NCI-H2107 (cell line): ENCODE results near the gene HDDC2.
A peak's percentile ranks its signal among the peaks of the same experiment; 100 is the strongest.

Source experiments
- DNase-seq: peaks from one replicate; lab custom pipeline; 2025; lab: John Stamatoyannopoulos, UW

Gene HDDC2, protein sequence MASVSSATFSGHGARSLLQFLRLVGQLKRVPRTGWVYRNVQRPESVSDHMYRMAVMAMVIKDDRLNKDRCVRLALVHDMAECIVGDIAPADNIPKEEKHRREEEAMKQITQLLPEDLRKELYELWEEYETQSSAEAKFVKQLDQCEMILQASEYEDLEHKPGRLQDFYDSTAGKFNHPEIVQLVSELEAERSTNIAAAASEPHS

DNA sequence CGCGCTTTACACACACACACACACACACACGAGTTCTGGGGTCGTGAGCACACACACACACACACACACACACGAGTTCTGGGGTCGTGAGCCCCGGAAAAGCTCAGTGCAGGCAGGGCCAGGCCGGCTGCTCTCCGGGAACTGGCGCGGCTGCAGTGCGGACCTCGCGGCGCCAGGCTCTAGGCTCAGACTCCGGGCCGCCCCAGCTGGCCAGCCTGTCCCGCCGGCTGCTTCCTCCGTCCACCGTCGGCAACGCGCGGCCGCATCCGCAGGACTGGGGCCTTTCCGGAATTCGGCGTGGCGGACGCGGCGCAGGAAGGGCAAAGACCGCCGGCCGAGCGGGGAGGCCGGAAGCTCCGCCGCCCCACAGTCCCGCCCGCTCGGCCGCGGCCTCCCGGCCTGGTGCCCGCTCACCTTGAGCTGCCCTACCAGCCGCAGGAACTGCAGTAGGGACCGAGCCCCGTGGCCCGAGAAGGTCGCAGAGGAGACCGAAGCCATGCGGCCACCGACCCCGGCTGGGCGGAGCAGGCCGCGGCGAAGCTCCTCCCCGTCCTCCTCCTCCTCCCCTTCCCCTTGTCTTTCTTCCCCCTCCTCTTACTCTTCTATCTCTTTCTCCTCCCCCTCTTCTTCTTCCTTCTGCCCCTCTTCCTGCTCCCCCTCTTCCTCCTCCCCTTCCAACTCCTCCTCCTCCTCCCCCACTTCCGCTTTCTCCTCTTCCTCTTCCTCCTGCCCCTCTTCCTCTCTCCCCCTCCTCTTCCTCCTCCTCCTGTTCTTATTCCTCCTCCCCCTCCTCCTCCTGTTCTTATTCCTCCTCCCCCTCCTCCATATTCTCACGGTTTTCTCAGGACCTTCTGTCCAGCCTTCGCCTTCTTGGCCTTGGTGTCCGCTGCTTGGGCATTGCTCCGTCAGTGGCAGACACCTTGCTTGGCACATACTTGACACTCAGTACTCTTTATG lies at the start of gene HDDC2:
Gene HDDC2 (minus strand): TSS at position 533 of the 957 bp plus-strand sequence. CDS start 35 bp downstream, at position 498.
- no peak for DNase-seq

DNA sequence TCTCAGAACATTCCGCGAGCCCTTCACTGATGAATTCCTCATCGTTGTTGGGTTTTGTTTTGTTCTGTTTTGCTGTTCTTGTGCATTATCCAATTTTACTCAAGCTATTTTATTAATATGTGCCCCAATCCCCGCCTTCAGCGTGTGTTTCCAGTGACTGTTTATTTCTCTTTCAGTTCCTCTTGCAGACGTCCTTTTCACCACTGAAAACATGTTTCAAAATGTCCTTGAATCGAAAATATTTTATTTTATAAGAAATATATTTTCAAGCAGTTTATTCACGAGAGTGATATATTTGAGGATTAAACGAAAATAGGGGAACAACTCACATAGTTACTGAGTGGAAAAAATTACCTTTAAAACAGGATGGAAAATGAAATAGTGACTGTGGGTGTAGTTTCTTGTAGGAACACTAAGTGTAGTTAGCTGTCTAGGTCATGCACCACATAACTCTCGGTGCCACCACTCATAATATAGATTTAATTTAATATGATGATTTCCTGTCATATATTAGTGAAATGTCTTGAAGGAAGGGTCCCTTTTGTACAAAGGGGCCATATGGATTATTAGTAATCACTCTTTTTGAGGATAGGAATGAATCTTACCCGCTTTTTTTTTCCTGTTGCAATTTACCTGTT lies 45.3 kb upstream of the HDDC2 start:
- no peak for DNase-seq

DNA sequence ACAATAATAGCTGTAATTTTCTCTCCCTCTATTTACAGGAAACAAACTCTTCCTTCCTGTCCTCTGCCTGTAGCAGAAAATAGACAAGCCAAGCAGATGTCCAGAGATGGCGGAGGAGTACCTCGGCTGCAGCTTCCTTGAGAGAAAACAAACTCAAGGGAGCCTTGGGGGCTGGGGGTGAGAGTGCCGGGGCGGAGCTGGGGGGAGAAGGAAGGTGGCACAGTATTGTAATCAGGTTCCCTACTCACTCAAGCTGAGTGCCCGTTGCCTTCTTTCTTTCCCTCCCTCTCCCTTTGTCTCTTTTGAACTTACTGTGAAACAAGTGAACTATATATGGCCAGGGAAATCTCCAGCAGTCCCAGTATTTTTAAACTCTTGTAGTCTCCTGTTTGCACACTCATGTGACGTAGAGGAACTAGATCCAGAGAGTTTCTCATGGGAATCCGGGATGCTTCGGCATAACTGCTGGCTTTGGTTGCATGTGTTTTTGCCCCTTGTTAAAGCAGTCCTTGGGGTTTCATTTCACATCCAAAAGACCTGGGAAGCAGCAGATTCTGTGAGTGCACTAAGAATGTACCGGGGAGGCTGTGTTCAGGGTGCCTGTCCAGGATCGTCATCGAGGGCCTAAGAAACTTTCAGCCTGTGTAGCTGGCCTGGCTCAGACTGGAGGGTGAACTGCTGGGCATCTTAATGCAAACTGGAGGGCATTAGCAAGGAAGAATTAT lies 44.6 kb upstream of the HDDC2 start:
- DNase-seq: no peak

DNA sequence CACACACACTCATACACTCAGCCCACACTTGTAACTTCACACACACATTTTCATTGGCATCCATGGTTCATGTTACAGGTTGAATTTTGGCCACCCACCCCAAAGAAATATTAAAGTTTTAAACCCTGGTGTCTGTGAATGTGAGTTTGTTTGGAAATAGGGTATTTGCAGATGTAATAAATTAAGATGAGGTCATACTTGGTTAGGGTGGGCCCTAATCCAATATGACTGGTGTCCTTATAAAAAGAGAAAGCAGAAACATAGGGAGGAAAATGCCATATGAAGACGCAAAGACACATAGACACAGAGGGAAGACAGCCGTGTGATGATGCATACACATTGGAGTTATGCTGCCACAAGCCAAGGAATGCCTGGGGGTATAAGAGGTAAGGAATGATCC lies 39.7 kb upstream of the HDDC2 start:
- DNase-seq: no peak

DNA sequence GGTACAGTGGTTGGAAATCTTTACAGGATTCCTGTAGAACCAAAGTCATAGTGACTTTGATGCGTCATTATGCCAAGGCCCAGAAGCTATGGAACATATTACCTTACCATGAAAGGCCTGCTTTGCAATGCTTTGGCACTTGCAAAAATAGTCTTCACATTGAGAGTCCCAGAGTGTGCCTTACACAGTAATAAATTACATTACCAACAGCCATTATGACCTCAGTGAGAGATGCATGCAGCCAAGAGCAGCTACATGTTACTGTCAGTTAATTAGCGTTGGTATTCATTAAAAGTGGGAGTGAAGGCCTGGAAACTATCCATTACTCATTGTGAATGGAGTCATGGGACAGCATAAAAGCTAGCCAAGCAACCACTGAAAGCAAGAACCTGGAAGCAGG lies 39.2 kb upstream of the HDDC2 start:
- DNase-seq: no peak

DNA sequence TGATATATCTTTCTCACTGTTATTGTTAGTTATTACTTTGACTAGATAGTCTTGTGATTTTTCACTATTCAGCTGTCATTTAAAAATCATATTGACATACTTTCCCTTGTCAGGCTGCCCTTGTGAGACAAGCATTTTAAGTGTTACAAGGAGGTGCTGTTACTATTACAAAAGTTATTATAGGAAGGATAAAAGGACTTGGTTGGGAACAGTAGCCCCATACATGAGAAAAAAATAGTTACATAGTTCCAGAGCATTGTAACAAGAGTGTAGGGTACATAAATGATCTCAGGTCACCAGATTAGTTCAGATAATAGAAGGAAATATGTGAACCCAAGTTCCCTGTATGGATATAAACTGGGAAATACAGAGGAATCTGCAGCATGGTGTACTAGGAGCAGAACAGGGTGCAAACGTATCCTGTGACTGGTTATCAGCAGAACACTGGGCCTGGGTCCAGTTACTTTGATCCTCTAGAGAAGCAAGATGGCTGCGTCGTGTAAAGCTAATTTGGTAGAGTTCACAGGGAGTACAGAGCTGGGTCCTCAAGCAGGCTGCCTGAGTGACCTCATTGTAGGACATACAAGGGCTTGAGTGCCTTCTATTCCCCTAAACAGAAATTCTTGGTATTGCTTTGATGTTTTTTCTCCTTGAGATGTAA lies 38.5 kb upstream of the HDDC2 start:
- no peak for DNase-seq

DNA sequence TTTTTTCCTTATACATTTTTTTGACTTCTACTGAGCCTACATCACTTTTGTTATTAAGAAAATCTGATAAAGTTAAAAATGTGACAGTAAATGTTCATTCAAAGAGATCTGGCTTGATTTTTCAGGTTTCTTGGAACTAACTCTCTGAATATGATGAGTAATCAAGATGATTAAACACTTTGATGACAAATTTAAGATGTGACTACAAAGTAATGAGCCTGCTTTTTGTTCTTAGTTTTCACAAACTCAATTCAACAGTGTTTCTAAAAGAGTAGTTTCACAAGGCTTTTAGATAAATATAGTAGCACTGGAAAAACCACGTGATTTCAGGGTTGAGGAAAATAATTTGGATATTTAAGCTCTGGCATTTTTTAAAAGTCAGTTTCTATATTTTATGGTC lies 37.9 kb upstream of the HDDC2 start:
- DNase-seq: no peak

DNA sequence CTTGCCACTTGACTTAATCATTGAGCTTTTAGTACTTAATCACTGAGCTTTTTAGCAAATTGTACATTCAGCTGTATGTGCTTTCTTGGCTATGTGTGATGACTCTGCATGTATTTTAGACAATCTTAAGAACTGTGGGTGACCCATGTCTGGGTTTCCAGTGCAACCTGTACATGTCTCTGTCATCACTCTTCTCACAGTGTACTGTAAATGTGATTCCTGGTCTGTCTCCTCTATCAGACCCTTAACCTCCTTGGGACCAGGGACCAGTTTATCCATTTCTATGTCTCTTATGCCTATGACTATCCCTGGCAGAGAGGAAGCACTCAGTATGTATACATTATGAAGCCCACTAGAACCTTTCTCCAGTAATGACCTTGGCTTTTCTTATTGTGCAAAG lies 36.6 kb upstream of the HDDC2 start:
- DNase-seq: no peak

DNA sequence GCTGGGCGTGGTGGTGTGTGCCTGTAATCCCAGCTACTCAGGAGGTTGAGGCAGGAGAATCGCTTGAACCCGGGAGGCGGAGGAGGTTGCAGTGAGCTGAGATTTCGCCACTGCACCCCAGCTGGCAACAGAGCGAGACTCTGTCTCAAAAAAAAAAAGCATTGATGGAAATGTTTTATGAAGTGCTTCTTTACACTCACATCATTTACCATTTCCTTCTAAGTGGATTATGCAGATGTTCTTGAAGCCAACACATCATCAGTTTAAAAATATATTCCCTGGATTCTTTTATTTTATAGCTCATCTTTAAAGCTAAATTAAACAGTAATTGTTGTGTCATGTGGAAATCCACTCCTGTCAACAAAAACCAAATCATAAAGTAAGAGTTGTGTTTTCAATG lies 35.9 kb upstream of the HDDC2 start:
- no peak for DNase-seq

DNA sequence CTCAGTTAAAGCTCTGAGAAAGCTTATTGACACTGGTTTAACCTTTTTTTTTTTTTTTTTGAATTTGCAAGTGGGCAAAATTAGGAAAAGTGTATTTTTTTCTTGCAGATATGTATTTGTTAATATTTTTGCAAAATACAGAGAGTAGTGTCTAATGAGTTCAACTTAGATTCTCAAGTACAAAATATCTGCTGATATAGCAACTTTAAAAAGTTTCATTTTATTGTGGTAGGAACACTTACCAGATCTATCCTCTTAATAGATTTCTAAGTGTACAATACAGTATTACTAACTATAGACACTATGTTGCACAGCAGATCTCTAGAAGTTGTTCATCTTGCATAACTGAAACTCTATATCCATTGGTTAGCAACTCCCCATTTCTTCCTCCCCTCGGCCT lies 30.9 kb upstream of the HDDC2 start:
- DNase-seq: no peak

DNA sequence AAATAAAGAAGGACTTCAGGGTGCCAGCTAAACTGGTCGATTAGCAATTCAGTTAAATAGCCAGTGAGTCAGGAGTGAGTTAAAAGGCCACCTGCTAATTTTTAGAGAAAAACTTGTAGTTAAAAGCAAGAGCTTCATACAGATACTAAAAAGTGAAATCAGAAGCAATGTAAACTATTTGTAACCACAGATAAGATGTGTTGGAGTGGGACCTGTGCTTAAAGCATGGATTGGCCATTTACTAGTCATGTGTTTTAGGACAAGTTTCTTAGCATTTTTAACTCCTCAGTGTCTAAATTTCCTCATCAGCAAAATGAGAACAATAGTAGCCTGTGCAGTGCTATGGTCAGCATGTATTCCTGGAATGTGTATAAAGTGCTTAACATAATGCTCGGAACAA lies 23.8 kb upstream of the HDDC2 start:
- no peak for DNase-seq

DNA sequence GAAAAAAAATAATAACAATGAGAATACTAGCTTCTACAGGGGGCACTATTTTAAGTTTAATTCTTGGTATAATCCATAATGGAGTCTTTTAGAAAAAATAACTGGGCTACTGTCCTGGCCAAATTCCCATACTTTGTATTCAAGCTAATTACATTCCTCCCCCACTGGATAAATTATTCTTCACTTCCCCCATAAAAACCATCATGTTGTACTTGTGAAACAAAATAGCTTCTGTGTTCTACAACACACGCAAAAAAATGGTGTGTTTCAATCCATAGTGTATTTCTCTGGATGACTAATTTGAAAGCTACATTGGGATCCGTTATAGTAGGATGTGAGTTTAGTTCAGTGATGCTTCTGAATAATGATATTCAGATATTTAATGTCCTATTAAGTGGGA lies 21.6 kb upstream of the HDDC2 start:
- DNase-seq: no peak

DNA sequence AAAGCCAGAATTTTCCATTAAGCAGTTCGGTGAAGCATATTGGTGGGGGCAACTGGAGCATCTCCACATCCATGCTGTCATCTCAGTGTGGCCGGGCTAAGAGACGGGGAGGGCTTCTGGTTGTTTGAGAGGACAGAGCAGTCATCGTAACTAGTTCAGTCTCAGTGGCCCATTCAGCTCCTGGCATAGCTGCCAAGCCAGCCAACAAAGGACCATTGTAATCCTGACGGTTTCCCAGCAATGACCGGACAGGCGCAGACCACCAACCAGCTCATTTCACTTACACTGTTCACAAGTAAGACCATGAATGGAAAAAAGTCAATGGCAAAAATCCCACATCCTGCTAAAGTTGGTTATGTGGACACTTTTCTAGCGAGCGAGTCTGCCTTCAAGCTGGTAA lies 14.9 kb upstream of the HDDC2 start:
- DNase-seq: no peak

DNA sequence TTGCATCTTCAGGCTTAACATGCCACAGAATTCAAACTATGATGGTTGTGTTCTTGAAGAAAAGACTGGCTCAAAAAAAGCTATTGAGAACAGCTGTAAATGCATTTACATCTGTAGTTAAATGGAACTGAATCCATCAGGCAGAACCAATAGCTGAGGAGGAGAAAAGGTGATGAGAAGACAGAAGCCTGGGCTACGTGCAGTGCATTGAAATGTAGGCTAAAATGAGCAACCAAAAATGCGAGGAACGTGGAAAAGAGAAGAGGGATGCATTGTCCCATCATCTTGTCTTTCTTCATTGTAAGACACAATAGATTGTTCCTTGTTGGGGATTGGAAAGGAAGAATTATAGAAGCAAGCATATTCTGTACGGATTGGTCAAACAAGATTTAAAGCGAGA lies 13.8 kb upstream of the HDDC2 start:
- no peak for DNase-seq

DNA sequence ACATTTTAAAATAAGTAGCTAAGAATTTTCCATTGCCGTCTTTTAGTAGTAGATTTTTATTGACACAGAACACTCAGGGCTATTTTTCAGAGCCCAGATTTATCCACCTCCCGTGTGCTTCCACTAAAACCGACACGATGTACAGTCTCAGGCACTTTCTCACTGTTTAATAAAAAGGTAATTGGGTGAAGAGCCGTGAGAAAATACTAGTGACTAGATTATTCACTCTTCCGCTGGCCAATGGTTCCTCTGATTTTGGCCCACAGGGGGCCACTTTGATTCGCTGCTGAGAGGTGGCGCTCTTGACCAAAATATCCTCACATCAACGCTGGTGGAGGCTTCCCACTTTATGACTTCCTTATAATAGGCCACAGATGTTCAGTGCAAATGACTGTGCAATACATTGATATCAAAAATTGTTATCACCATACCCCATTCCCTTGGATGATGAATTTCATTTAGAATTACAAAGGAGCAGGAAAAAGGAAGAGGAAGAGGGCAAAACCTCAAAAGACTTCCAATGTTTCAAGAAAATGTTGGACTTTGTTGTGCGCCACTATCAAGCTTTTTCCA lies 12.3 kb upstream of the HDDC2 start:
- peak; percentile 55 for DNase-seq

DNA sequence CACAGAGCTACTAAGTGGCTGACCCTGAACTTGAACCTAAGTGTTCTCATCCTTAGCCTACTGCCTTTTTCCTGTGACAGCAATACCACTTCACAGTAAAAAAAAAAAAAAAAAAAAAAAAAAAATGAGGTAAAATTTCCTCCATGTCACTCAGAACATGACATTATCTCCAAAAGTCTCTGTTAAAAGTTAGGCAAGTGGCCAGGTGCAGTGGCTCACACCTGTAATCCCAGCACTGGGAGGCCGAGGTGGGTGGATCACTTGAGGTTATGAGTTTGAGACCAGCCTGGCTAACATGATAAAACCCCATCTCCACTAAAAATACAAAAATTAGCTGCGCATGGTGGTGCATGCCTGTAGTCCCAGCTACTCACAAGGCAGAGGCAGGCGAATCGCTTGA lies 11.2 kb upstream of the HDDC2 start:
- DNase-seq: no peak

DNA sequence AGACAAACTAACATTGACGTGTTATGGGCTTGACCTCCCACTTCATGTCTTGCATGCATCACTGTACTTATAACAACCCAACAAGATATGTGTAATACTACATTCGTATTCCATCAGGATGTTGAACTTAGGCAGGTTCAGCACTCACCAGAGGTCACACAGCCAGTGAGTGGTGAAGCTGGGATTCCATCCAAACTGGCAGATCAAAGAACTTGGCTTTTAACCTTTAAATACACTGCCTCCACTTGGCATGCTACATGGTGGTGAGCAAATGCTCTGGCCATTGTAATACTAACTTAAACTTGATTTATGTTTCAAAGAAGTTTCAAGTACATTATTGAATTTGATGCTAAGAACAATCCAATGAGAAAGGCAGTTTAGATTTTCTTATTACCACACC lies 10.7 kb upstream of the HDDC2 start:
- DNase-seq: no peak

DNA sequence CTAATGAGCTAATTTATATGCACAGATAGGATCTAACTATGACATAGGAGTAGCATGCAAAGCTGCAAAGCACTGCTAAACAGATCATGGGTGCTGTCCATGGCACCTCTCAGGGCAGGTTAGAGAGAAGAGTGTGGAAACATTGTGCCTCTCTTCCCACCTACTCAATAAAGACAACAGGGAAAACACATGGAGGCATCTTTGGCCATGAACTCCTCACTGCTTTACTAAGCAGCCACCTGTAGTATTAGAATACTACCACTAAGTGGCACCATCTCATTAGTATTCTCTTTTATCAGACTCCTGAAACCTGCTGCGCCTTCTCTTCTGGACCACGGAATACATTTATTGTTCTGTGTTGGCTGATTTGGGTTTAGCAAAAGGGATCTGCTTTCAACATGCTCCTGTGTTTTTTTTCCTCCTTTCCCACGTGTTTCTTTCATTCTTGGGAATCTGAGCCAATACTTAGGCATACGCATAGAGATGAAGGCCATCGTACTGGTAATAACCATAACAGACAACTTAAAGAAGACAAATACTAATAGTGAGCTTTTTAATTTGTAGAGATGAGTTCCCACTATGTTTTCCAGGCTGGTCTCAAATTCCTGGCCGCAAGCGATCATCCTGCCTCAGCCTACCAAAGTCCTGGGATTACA lies 9.4 kb upstream of the HDDC2 start:
- DNase-seq: peak; percentile 15

DNA sequence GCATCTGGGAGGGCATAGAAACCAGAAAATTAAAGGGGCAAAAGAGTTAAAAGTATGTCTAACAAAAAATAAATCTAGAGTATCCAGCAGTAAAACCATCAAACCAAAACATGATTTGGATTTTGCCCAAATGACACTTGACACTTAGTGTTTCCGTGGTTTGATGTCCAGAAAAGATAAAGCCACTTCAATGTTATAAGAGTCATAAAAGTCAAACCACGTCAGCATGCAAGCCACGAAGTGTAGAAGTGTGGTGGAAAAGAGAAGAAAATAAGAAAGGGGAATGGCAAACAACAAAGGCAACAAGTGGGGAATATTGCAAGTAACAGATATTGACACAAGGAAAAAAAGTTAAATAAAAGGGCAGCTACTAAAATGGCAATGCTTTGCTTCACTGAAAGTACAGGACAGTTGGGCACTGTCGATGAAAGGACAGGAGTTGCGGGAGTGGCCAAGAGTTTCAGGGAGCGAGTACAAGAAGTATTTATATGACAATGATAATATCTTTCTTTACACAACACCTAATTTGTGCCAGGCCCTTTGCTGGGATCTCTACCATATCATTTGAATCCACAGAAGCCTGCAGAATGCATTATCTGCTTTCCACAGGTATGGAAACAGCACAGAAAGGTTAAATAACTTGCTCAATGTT lies 6.3 kb upstream of the HDDC2 start:
- DNase-seq: no peak

DNA sequence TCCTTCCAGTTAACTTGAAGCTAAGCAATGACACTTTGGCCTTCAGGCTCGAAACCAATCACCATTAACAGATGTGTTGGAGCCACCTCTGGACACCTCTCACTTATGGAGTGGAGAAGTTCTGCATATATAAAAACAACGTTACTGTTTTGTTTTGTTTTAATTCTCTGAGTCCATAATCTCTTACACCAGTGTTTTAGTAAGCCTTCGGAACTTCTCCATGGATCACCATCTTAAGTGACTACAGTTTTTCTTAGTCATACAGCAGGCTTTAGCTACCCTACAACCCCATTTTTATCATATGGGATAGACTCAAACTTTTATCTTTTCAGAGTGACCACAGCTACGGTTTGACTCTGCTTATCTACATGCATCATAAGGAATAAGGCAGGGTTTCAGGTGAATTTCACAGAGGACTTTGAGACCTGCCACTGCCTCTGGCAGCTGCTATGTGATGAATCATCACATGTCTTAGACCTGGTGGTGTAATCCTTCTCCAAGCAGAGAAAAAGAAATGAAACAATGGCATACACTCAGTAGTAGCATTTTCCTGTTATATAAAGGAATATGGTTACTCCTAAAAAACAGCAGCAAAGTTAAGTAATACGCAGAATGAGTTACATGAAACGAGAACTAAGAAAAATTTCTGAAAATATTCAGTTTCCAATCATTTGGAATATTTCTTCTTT lies 5.5 kb upstream of the HDDC2 start:
- no peak for DNase-seq
